ENCODE results near the gene SSTR3.

GRCh38 chr22:37244114-37244921 is 32.0 kb upstream of the SSTR3 start, which contains the start of gene RAC2:
- no peak for TF ChIP-seq CTCF (IDR thresholded peaks at IDR 0.05; ENCODE audit: insufficient read depth, low read length)
- peak; percentile 71; the same call in 1 of the 2 replicates for TF ChIP-seq SPI1 (IDR thresholded peaks at IDR 0.05; ENCODE audit: borderline replicate concordance, low read depth)
- TF ChIP-seq GABPA (IDR thresholded peaks at IDR 0.05; ENCODE audit: low read depth) = peak; percentile 72

Data from HL-60 (cell line).